PFSK-1 (cell line): ENCODE measurements around the gene CIDEC.

Source experiments
- FOXP2 ChIP-seq: optimal IDR thresholded peaks from 2 replicates; pipeline ENCODE3; 2011; ENCODE audit warnings: borderline replicate concordance, control low read depth, inconsistent platforms; ENCODE audit not compliant: insufficient read depth; ENCODE audit errors: extremely low read length, extremely low read depth
- POLR2AphosphoS5 ChIP-seq: IDR thresholded peaks from 2 replicates; pipeline ENCODE4 v1.6.1; 2012; ENCODE audit warnings: low read depth, mild to moderate bottlenecking, control low read depth, low read length, moderate library complexity
- SIN3A ChIP-seq: IDR thresholded peaks from 2 replicates; pipeline ENCODE4 v1.6.1; 2012; ENCODE audit warnings: mild to moderate bottlenecking, low read length, moderate library complexity, borderline replicate concordance; ENCODE audit not compliant: insufficient read depth
- TAF1 ChIP-seq: IDR thresholded peaks from 2 replicates; pipeline ENCODE4 v1.6.1; 2012; ENCODE audit warnings: low read length, control low read depth, borderline replicate concordance; ENCODE audit not compliant: insufficient read depth
- TF ChIP-seq, protein P1 (sequence below), 2 experiments: IDR thresholded peaks; 2 replicates each; pipeline versions ENCODE4 v1.6.1 to v1.8.0; 2011 to 2012; ENCODE audit warnings: low read depth in 2 of 2, low read length in 2 of 2, control low read depth in 1 of 2, inconsistent platforms in 1 of 2, mild to moderate bottlenecking in 1 of 2, moderate library complexity in 1 of 2; ENCODE audit not compliant: insufficient read depth in 1 of 2

Gene CIDEC

DNA sequence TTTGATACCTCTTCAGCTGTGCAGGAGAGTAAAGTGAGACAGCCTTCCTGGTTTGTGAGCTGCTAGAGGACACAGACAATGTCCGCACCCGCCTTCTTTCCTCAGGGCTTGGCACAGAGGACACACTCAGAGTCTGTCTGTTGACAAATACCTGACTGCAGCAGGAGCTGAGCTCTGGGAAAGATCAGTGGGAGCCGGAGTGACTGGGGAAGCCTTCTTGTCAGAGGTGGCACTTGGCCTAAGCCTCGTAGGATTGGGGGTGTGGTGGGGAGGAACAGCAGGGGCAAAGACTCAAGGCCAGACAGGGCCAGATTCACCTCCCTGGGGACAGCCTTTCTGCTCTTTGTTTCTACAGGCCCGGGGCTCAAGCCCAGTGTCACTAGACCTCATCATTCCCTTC is 33.5 kb upstream of the CIDEC start:
- TF ChIP-seq, protein P1, sequence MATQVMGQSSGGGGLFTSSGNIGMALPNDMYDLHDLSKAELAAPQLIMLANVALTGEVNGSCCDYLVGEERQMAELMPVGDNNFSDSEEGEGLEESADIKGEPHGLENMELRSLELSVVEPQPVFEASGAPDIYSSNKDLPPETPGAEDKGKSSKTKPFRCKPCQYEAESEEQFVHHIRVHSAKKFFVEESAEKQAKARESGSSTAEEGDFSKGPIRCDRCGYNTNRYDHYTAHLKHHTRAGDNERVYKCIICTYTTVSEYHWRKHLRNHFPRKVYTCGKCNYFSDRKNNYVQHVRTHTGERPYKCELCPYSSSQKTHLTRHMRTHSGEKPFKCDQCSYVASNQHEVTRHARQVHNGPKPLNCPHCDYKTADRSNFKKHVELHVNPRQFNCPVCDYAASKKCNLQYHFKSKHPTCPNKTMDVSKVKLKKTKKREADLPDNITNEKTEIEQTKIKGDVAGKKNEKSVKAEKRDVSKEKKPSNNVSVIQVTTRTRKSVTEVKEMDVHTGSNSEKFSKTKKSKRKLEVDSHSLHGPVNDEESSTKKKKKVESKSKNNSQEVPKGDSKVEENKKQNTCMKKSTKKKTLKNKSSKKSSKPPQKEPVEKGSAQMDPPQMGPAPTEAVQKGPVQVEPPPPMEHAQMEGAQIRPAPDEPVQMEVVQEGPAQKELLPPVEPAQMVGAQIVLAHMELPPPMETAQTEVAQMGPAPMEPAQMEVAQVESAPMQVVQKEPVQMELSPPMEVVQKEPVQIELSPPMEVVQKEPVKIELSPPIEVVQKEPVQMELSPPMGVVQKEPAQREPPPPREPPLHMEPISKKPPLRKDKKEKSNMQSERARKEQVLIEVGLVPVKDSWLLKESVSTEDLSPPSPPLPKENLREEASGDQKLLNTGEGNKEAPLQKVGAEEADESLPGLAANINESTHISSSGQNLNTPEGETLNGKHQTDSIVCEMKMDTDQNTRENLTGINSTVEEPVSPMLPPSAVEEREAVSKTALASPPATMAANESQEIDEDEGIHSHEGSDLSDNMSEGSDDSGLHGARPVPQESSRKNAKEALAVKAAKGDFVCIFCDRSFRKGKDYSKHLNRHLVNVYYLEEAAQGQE (IDR thresholded peaks at IDR 0.05; ENCODE audit: insufficient read depth in 1 of 2, low read depth in 2 of 2, low read length in 2 of 2) = no peak
- no peak for TF ChIP-seq POLR2AphosphoS5
- TF ChIP-seq FOXP2 = no peak
- TF ChIP-seq TAF1 = no peak
- TF ChIP-seq SIN3A = no peak

DNA sequence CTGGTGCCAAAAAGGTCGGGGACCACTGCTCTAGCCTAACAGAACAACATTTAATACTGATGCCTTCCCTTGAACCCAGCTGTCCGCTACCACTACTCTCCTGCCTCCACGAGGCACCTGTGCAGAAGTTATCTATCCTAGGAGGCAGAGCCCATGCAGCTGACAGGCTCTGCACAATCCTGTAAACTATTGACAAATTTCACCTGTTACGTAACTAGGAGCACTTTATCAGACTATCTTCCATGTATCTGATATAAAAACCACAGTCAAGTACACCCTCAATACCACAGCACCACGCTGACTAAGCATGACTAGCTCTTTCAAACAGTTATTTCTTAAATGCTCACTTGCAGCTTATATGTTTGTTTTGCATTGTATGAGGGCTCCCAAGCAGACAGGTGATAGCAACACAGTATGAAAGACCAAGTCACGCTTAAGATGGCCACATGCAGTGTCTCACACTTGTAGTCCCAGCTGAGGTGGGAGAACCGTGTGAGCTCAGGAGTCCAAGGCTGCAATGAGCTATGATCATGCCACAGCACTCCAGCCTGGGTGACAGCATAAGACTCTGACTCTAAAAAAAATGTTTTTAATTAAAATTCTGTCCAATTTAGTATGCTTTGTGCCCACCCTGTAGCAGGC is 32.4 kb upstream of the CIDEC start:
- no peak for TF ChIP-seq SIN3A
- TF ChIP-seq, protein P1 (IDR thresholded peaks at IDR 0.05; ENCODE audit: insufficient read depth in 1 of 2, low read depth in 2 of 2, low read length in 2 of 2) = no peak
- no peak for TF ChIP-seq TAF1
- TF ChIP-seq FOXP2 = no peak
- no peak for TF ChIP-seq POLR2AphosphoS5

DNA sequence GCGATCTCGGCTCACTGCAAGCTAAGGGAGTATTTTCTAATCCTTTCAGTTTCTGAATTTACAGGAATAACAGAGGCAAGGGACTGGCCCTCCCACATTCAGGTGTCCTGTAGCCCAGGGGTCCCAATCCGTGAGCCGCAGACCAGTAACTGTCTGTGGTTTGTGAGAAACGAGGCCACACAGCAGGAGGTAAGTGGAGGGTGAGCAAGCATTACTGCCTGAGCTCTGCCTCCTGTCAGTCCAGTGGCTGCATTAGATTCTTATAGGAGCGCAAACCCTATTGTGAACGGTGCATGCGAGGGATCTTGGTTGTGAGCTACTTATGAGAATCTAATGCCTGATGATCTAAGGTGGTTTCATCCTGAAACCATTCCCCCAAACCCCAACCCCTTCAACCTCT is 31.8 kb upstream of the CIDEC start:
- TF ChIP-seq, protein P1 (IDR thresholded peaks at IDR 0.05; ENCODE audit: insufficient read depth in 1 of 2, low read depth in 2 of 2, low read length in 2 of 2) = no peak
- TF ChIP-seq POLR2AphosphoS5 (no peak), FOXP2 (no peak), SIN3A (no peak), TAF1 (no peak)

DNA sequence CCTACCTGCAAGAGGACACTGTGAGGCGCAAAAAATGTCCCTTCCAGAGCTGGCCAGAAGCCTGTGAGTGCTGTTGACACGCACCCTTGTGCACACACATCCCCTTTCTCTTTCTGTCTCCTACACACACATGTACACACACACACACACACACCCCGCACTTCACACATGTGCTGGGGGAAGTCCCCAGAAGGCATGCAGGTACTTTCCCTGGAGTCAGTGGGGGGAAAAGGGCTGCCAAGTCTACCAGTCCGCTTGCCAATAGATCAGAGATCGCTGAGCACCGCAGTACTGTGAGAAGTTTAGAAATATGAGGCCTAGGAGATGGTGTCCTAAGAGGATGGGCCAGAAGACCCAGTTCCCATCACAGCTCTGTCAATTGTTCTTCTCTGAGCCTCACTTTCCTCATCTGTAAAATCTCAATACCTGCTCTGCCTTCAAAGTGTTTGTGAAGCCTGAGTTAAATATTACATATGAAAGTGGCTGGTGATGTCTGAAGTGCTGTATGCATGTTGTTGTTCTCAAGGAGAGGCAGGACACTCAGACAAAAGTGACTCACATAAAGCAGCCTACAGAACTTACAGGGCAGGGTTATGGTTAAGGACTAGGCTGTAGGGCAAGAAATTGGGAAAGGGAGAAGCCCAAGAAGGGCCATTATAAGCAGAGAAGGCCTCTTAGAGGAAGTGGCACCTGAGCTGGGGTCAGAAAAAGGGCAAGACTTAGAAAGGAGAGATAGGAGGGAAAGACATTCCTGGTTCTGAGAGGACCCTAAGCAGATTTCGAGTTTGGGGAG is 29.4 kb upstream of the CIDEC start:
- TF ChIP-seq, protein P1 (IDR thresholded peaks at IDR 0.05; ENCODE audit: insufficient read depth in 1 of 2, low read depth in 2 of 2, low read length in 2 of 2) = no peak
- TF ChIP-seq POLR2AphosphoS5 (no peak), TAF1 (no peak), SIN3A (no peak), FOXP2 (no peak)
